GM12891 (cell line): ENCODE results near the gene WDR49.

ENCODE experiments used
- DNase-seq: peaks from one replicate; pipeline ENCODE4 v3.0.0; 2011; ENCODE audit warnings: low spot score; ENCODE audit not compliant: insufficient read length
- FAIRE-seq: peaks from 2 replicates; lab custom pipeline; 2011; peaks lifted over from hg19 to GRCh38; lab: Jason Lieb, UNC
- PAX5 ChIP-seq: IDR thresholded peaks from 2 replicates; pipeline ENCODE4 v1.6.1; 2011; ENCODE audit warnings: low read length, moderate library complexity, mild to moderate bottlenecking; ENCODE audit not compliant: insufficient read depth, severe bottlenecking
- POLR2A ChIP-seq: IDR thresholded peaks from 2 replicates; pipeline ENCODE4 v1.6.1; 2011; ENCODE audit warnings: low read depth, low read length, control low read depth
- POLR2AphosphoS5 ChIP-seq: IDR thresholded peaks from 2 replicates; pipeline ENCODE4 v1.6.1; 2011; ENCODE audit warnings: low read depth, low read length, control low read depth
- POU2F2 ChIP-seq: IDR thresholded peaks from 2 replicates; pipeline ENCODE4 v1.6.1; 2011; ENCODE audit warnings: low read depth, mild to moderate bottlenecking, control low read depth, low read length, moderate library complexity
- SPI1 ChIP-seq: IDR thresholded peaks from 2 replicates; pipeline ENCODE4 v1.6.1; 2011; ENCODE audit warnings: low read depth, low read length, control low read depth
- TAF1 ChIP-seq: IDR thresholded peaks from 2 replicates; pipeline ENCODE4 v1.6.1; 2011; ENCODE audit warnings: low read depth, low read length, control low read depth

The WDR49 gene

DNA sequence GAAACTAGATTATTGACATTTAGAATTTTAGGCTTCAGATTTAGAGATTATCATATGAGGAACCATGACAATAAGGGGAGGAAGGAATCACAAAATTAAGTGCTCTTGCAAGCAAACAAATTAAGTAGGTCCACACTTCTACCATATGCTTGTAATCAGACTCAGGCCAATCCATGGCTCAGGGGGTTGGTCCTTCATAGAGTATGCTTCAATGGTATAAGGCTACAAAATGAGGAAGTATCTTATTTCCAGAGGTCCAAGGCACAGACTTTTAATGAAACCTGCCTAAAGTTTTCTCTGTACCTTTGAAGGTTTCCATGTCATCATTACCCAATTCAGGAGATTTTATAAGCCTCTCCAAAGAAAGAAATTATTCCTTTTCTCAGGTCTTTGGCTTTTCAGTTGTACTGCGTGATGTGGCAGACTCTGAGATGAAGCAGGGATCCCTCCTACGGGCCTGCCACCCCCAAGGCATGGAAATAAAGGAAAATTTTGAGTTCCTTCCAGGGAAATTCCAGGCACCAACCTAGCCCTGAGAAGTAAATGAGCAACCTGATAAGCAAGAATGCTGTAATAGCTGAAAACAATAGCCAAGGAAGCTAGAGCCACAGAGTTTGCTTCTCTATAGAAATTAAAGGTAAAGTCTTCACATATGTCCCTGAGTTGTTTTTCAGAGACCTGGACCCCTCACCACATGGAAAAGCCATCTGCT, 216.2 kb downstream of the WDR49 start:
- DNase-seq (no peak), FAIRE-seq (no peak)

More for the DNA sequence above, 216.2 kb downstream of the WDR49 start:
- TF ChIP-seq POU2F2 (no peak), SPI1 (no peak), POLR2AphosphoS5 (no peak), TAF1 (no peak), PAX5 (no peak), POLR2A (no peak)
